CD4-positive, CD25-positive, alpha-beta regulatory T cell (primary cell): Measurements from ENCODE around the gene ADCY7. TPM values are rescaled to one million over a fixed set of nuclear protein-coding genes. Genes with fewer than 3 reads are reported as not detected.
"Not testable (repeated sequence)": the region's sequence is repeated elsewhere in the genome, so short reads cannot be mapped to it uniquely, and the experiment has no call there.

Source experiments
- ATAC-seq, 2 donors: fragments of 150-1000 bp; cut with Tn5 transposase; one replicate each; pipeline ENCODE4 v1.10.0; 2021; ENCODE audit warnings: low read depth in 2 of 2, moderate number of reproducible peaks in 2 of 2, moderate library complexity in 1 of 2
- DNase-seq, 3 donors: peaks; one replicate each; pipeline versions ENCODE4 v3.0.0 to v3.0.0-alpha.2; 2012 to 2022; ENCODE audit warnings: mixed read lengths in 1 of 3
- H3K27ac ChIP-seq: one replicate; pipeline ENCODE4 v1.7.0; 2013; ENCODE audit warnings: mild to moderate bottlenecking, low read length; ENCODE audit not compliant: insufficient read depth, poor library complexity, severe bottlenecking
- H3K27me3 ChIP-seq: one replicate; pipeline ENCODE4 v1.7.0; 2013; ENCODE audit warnings: low read length; ENCODE audit not compliant: control insufficient read depth, insufficient read depth
- H3K36me3 ChIP-seq: one replicate; pipeline ENCODE4 v1.7.0; 2013; ENCODE audit warnings: mild to moderate bottlenecking, low read length, moderate library complexity; ENCODE audit not compliant: control insufficient read depth, insufficient read depth
- H3K4me1 ChIP-seq: 2 replicates; pipeline ENCODE4 v1.7.0; 2013; ENCODE audit warnings: mild to moderate bottlenecking, low read length; ENCODE audit not compliant: insufficient read depth, control insufficient read depth, poor library complexity, severe bottlenecking
- H3K4me3 ChIP-seq: one replicate; pipeline ENCODE4 v1.7.0; 2013; ENCODE audit warnings: low read depth, mild to moderate bottlenecking, low read length, moderate library complexity
- H3K9me3 ChIP-seq, 2 experiments: 1 replicate in 1 of 2; 2 replicates in 1 of 2; pipeline ENCODE4 v1.7.0; 2013; ENCODE audit warnings: low read length in 2 of 2, mild to moderate bottlenecking in 1 of 2, moderate library complexity in 1 of 2; ENCODE audit not compliant: control insufficient read depth in 2 of 2
- H3K27ac Mint-ChIP-seq, 3 donors: one replicate each; pipeline ENCODE4 v1.8.0; 2020 to 2022; ENCODE audit warnings: mild to moderate bottlenecking in 3 of 3, mixed read lengths in 3 of 3, moderate library complexity in 2 of 3
- H3K27me3 Mint-ChIP-seq: one replicate; pipeline ENCODE4 v1.8.0; 2022; ENCODE audit warnings: mild to moderate bottlenecking, mixed read lengths
- H3K36me3 Mint-ChIP-seq: one replicate; pipeline ENCODE4 v1.8.0; 2020; ENCODE audit warnings: mixed read lengths
- H3K4me1 Mint-ChIP-seq, 4 donors: one replicate each; pipeline ENCODE4 v1.8.0; 2020 to 2022; ENCODE audit warnings: mixed read lengths in 4 of 4, mild to moderate bottlenecking in 1 of 4
- H3K4me3 Mint-ChIP-seq, 4 donors: one replicate each; pipeline ENCODE4 v1.8.0; 2020 to 2022; ENCODE audit warnings: mild to moderate bottlenecking in 4 of 4, mixed read lengths in 4 of 4, moderate library complexity in 3 of 4
- H3K9me3 Mint-ChIP-seq, 7 donors: one replicate each; pipeline ENCODE4 v1.8.0; 2020 to 2022; ENCODE audit warnings: mixed read lengths in 7 of 7, mild to moderate bottlenecking in 3 of 7, moderate library complexity in 2 of 7
- polyA plus RNA-seq, 4 donors: library from polyadenylated mRNA; unstranded; fragments of 300-500 nt; fragmentation: Illumina TruSeq; gene quantifications; one replicate each; pipeline ENCODE4 v1.2.3, GENCODE V29; 2021
- total RNA-seq: library from RNA; stranded (reverse); gene quantifications from one replicate; pipeline ENCODE4 v1.2.3, GENCODE V29; 2022

The ADCY7 gene
- total and polyA plus RNA-seq, 5 donors from 2014 or later: 33.1 to 233 (median 50.2) TPM

GRCh38 chr16:50234771-50235556 is 31.4 kb upstream of the ADCY7 start:
- no peak overlapping the region for H3K4me3 Mint-ChIP-seq
- Histone ChIP-seq H3K27me3 (no peaks in the 10 kb centered on the region), H3K9me3 (no peaks in the 10 kb centered on the region), H3K36me3 (peaks cover 2% of the 10 kb centered on the region), H3K4me3 (no peak overlapping the region), H3K27ac (no peak overlapping the region), H3K4me1 (no peaks in the 10 kb centered on the region)
- H3K4me1 Mint-ChIP-seq: no peaks in the 10 kb centered on the region
- peaks cover 4% of the 10 kb centered on the region for H3K36me3 Mint-ChIP-seq
- ATAC-seq (no peak), DNase-seq (no peak)
- no peaks in the 10 kb centered on the region for H3K27me3 Mint-ChIP-seq
- peak overlapping the region in 2 of 3 donors; percentile 2 to 10 for H3K27ac Mint-ChIP-seq
- H3K9me3 Mint-ChIP-seq: no peaks in the 10 kb centered on the region

- ATAC-seq: no peak
- Histone ChIP-seq H3K27me3 (no peaks in the 10 kb centered on the region), H3K4me1 (no peaks in the 10 kb centered on the region), H3K27ac (no peak overlapping the region), H3K9me3 (no peaks in the 10 kb centered on the region), H3K36me3 (no peaks in the 10 kb centered on the region), H3K4me3 (no peak overlapping the region)
- Mint-ChIP-seq H3K4me1 (no peaks in the 10 kb centered on the region), H3K9me3 (no peaks in the 10 kb centered on the region), H3K36me3 (peaks cover under 1% of the 10 kb centered on the region), H3K4me3 (no peak overlapping the region), H3K27ac (peak overlapping the region in 2 of 3 donors; percentile 2 to 10), H3K27me3 (peaks cover 2% of the 10 kb centered on the region)
- no peak for DNase-seq
Measured at GRCh38 chr16:50235581-50235980, 30.8 kb upstream of the ADCY7 start.

GRCh38 chr16:50238314-50238713 is 28.0 kb upstream of the ADCY7 start:
- H3K27me3 ChIP-seq: no peaks in the 10 kb centered on the region
- H3K36me3 ChIP-seq: no peaks in the 10 kb centered on the region
- H3K4me1 Mint-ChIP-seq: no peaks in the 10 kb centered on the region
- DNase-seq: no peak
- H3K27ac Mint-ChIP-seq: no peak overlapping the region
- peaks cover 11% of the 10 kb centered on the region for H3K27me3 Mint-ChIP-seq
- ATAC-seq: no peak
- no peaks in the 10 kb centered on the region for H3K36me3 Mint-ChIP-seq
- H3K4me3 ChIP-seq: no peak overlapping the region
- H3K27ac ChIP-seq: no peak overlapping the region
- no peak overlapping the region for H3K4me3 Mint-ChIP-seq
- H3K9me3 ChIP-seq: no peaks in the 10 kb centered on the region
- no peaks in the 10 kb centered on the region for H3K4me1 ChIP-seq
- H3K9me3 Mint-ChIP-seq: no peaks in the 10 kb centered on the region

- no peaks in the 10 kb centered on the region for H3K36me3 Mint-ChIP-seq
- H3K4me1 Mint-ChIP-seq: no peaks in the 10 kb centered on the region
- no peaks in the 10 kb centered on the region for H3K36me3 ChIP-seq
- H3K27me3 Mint-ChIP-seq: peaks cover 11% of the 10 kb centered on the region
- no peak overlapping the region for H3K27ac Mint-ChIP-seq
- H3K27me3 ChIP-seq: no peaks in the 10 kb centered on the region
- no peaks in the 10 kb centered on the region for H3K9me3 ChIP-seq
- H3K4me1 ChIP-seq: no peaks in the 10 kb centered on the region
- no peak overlapping the region for H3K4me3 ChIP-seq
- H3K27ac ChIP-seq: no peak overlapping the region
- DNase-seq (no peak), ATAC-seq (no peak)
- no peaks in the 10 kb centered on the region for H3K9me3 Mint-ChIP-seq
- H3K4me3 Mint-ChIP-seq: no peak overlapping the region
Measured at GRCh38 chr16:50238868-50239301, 27.5 kb upstream of the ADCY7 start.

GRCh38 chr16:50243024-50243423 is 23.3 kb upstream of the ADCY7 start:
- DNase-seq, H3K36me3 Mint-ChIP-seq, H3K27me3 ChIP-seq, H3K4me3 ChIP-seq, H3K4me3 Mint-ChIP-seq, H3K27ac Mint-ChIP-seq, H3K4me1 Mint-ChIP-seq, H3K36me3 ChIP-seq, ATAC-seq, H3K9me3 Mint-ChIP-seq, H3K27ac ChIP-seq, H3K9me3 ChIP-seq: not testable (repeated sequence)
- H3K27me3 Mint-ChIP-seq: peaks cover 18% of the 10 kb centered on the region
- H3K4me1 ChIP-seq: peaks cover 14% of the 10 kb centered on the region

- Histone ChIP-seq H3K4me3 (no peak overlapping the region), H3K4me1 (peaks cover 14% of the 10 kb centered on the region), H3K36me3 (no peaks in the 10 kb centered on the region), H3K27me3 (no peaks in the 10 kb centered on the region), H3K27ac (no peak overlapping the region), H3K9me3 (no peaks in the 10 kb centered on the region)
- Mint-ChIP-seq H3K9me3 (no peaks in the 10 kb centered on the region), H3K27me3 (peaks cover 18% of the 10 kb centered on the region), H3K36me3 (no peaks in the 10 kb centered on the region), H3K4me1 (peaks cover 0 to 8% (median 5%) of the 10 kb centered on the region in 4 donors), H3K4me3 (peak overlapping the region in 1 of 4 donors; percentile 31), H3K27ac (no peak overlapping the region)
- ATAC-seq (no peak), DNase-seq (no peak)
Measured at GRCh38 chr16:50244140-50244503, 22.2 kb upstream of the ADCY7 start.

GRCh38 chr16:50244504-50245416 is 21.6 kb upstream of the ADCY7 start:
- Histone ChIP-seq H3K27me3 (no peaks in the 10 kb centered on the region), H3K4me3 (peak overlapping the region; percentile 2), H3K9me3 (no peaks in the 10 kb centered on the region), H3K4me1 (peaks cover 14% of the 10 kb centered on the region), H3K27ac (no peak overlapping the region), H3K36me3 (no peaks in the 10 kb centered on the region)
- DNase-seq (no peak), ATAC-seq (peak in 1 of 2 donors; percentile 4)
- H3K4me3 Mint-ChIP-seq: peak overlapping the region; percentile 71 to 84 (median 77)
- peak overlapping the region in 2 of 3 donors; percentile 51 to 73 for H3K27ac Mint-ChIP-seq
- H3K36me3 Mint-ChIP-seq: no peaks in the 10 kb centered on the region
- H3K9me3 Mint-ChIP-seq: no peaks in the 10 kb centered on the region
- H3K27me3 Mint-ChIP-seq: peaks cover 18% of the 10 kb centered on the region
- peaks cover 0 to 8% (median 5%) of the 10 kb centered on the region in 4 donors for H3K4me1 Mint-ChIP-seq
